ENCODE data around the gene PRDM1. TPM values are rescaled to one million over a fixed set of nuclear protein-coding genes. Genes with fewer than 3 reads are reported as not detected.

PRDM1 gene
- total and polyA plus RNA-seq, 2 donors (not counting 1 experiment from before 2014, with no cell fraction given) = 6.9 to 9.6 TPM

DNA sequence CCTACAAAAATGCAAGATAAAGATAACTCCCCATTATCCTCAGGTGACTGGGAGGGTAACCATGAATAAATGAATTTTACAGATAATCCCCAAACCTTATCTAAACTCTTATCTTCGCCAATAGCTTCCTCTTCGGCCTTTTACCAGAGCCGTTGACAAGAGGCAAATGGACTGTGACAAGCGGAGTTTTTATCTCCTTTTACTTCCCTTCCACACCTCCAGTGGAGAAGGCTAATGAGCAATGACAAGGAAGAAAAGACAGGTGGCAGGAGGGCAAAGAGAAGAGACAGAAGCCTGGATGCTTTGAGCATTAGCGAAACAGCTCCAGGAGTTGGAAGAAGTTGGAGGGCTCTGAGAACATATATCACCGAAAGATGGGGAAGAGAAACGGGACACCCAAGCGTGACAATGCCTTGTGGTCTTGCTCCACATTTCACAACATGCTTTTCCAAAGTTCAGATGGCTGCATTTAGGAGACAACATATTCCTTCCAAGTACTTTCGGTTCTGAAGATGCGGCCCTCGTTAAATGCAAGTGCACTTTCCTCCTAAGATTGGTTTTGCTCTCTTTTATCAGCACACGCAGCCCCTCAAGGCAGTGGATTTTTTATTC lies 69.2 kb downstream of the PRDM1 start:
- Histone ChIP-seq H3K27me3 (replicated peaks in 1 of 4; ENCODE audit: control extremely low read depth in 1 of 4, control insufficient read depth in 3 of 4, insufficient read depth in 4 of 4, low read length in 3 of 4) (no peaks in the 10 kb centered on the region), H3K27ac (ENCODE audit: low read length in 2 of 2) (no peak overlapping the region), H3K9me3 (ENCODE audit: control extremely low read depth in 1 of 3, control insufficient read depth in 2 of 3, insufficient read depth in 1 of 3, low read length in 2 of 3) (no peaks in the 10 kb centered on the region), H3K4me2 (replicated peaks; ENCODE audit: low read depth, low read length, poor library complexity, severe bottlenecking) (no peak overlapping the region), H4K20me1 (ENCODE audit: control insufficient read depth, insufficient read depth, low read length, poor library complexity, severe bottlenecking) (no peaks in the 10 kb centered on the region), H3K9ac (ENCODE audit: low read length) (no peak overlapping the region), H3K36me3 (replicated peaks in 1 of 2; ENCODE audit: control extremely low read depth in 1 of 2, control insufficient read depth in 1 of 2, extremely low read depth in 1 of 2, insufficient read depth in 2 of 2, low read length in 1 of 2) (no peaks in the 10 kb centered on the region), H3K4me3 (ENCODE audit: control extremely low read depth in 1 of 5, extremely low read depth in 1 of 5, insufficient read depth in 1 of 5, low read depth in 2 of 5, low read length in 4 of 5) (no peak overlapping the region), H3K4me1 (ENCODE audit: control insufficient read depth in 2 of 2, insufficient read depth in 2 of 2, low read length in 2 of 2) (no peaks in the 10 kb centered on the region), H3K79me2 (ENCODE audit: control insufficient read depth, insufficient read depth, low read length) (no peaks in the 10 kb centered on the region), H2AFZ (ENCODE audit: insufficient read depth, low read depth, low read length, poor library complexity, severe bottlenecking) (no peak overlapping the region)
- CTCF ChIA-PET = interaction anchor here (1.2 kb wide), 1 partner anchor 8 kb away, joined by 3 read pairs; no protein-coding TSS in a partner anchor
- 99% methylated on average over 8 of the region's 12 CpGs for WGBS (ENCODE audit: insufficient coverage)
- no peak overlapping the region for H3K27ac Mint-ChIP-seq
- no peak overlapping the region for H3K4me3 Mint-ChIP-seq
- H3K4me1 Mint-ChIP-seq = no peaks in the 10 kb centered on the region
- ATAC-seq (ENCODE audit: low read depth) (no peak), DNase-seq (no peak)
- intact Hi-C loops (cut with micrococcal nuclease) = no loop called here
- TF ChIP-seq, protein P1, sequence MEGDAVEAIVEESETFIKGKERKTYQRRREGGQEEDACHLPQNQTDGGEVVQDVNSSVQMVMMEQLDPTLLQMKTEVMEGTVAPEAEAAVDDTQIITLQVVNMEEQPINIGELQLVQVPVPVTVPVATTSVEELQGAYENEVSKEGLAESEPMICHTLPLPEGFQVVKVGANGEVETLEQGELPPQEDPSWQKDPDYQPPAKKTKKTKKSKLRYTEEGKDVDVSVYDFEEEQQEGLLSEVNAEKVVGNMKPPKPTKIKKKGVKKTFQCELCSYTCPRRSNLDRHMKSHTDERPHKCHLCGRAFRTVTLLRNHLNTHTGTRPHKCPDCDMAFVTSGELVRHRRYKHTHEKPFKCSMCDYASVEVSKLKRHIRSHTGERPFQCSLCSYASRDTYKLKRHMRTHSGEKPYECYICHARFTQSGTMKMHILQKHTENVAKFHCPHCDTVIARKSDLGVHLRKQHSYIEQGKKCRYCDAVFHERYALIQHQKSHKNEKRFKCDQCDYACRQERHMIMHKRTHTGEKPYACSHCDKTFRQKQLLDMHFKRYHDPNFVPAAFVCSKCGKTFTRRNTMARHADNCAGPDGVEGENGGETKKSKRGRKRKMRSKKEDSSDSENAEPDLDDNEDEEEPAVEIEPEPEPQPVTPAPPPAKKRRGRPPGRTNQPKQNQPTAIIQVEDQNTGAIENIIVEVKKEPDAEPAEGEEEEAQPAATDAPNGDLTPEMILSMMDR (IDR thresholded peaks at IDR 0.05) = no peak
- no peak for TF ChIP-seq EZH2 (IDR thresholded peaks at IDR 0.05; ENCODE audit: borderline replicate concordance, insufficient read depth, low read depth, low read length, poor library complexity, severe bottlenecking)
- H3K27me3 Mint-ChIP-seq = no peaks in the 10 kb centered on the region
- POLR2A ChIA-PET = no interaction called here
- no peaks in the 10 kb centered on the region for H3K9me3 Mint-ChIP-seq (ENCODE audit: insufficient read depth)

- H3K4me1 ChIP-seq (ENCODE audit: control insufficient read depth in 2 of 2, insufficient read depth in 2 of 2, low read length in 2 of 2) = no peaks in the 10 kb centered on the region
- DNase-seq = no peak
- H3K79me2 ChIP-seq (ENCODE audit: control insufficient read depth, insufficient read depth, low read length) = no peaks in the 10 kb centered on the region
- H3K9ac ChIP-seq (ENCODE audit: low read length) = no peak overlapping the region
- H3K4me2 ChIP-seq (replicated peaks; ENCODE audit: low read depth, low read length, poor library complexity, severe bottlenecking) = no peak overlapping the region
- Mint-ChIP-seq H3K4me1 (no peaks in the 10 kb centered on the region), H3K27me3 (no peaks in the 10 kb centered on the region), H3K9me3 (ENCODE audit: insufficient read depth) (no peaks in the 10 kb centered on the region), H3K4me3 (no peak overlapping the region), H3K27ac (no peak overlapping the region)
- H3K36me3 ChIP-seq (replicated peaks in 1 of 2; ENCODE audit: control extremely low read depth in 1 of 2, control insufficient read depth in 1 of 2, extremely low read depth in 1 of 2, insufficient read depth in 2 of 2, low read length in 1 of 2) = no peaks in the 10 kb centered on the region
- ATAC-seq (ENCODE audit: low read depth) = no peak
- H4K20me1 ChIP-seq (ENCODE audit: control insufficient read depth, insufficient read depth, low read length, poor library complexity, severe bottlenecking) = no peaks in the 10 kb centered on the region
- 100% methylated on average over 3 of the region's 3 CpGs for WGBS (ENCODE audit: insufficient coverage)
- no peak for TF ChIP-seq EZH2 (IDR thresholded peaks at IDR 0.05; ENCODE audit: borderline replicate concordance, insufficient read depth, low read depth, low read length, poor library complexity, severe bottlenecking)
- TF ChIP-seq, protein P1 (IDR thresholded peaks at IDR 0.05) = no peak
- H3K27ac ChIP-seq (ENCODE audit: low read length in 2 of 2) = no peak overlapping the region
- no peak overlapping the region for H3K4me3 ChIP-seq (ENCODE audit: control extremely low read depth in 1 of 5, extremely low read depth in 1 of 5, insufficient read depth in 1 of 5, low read depth in 2 of 5, low read length in 4 of 5)
- H2AFZ ChIP-seq (ENCODE audit: insufficient read depth, low read depth, low read length, poor library complexity, severe bottlenecking) = no peak overlapping the region
- ChIA-PET CTCF (no interaction called here), POLR2A (no interaction called here)
- intact Hi-C loops (cut with micrococcal nuclease) = no loop called here
- no peaks in the 10 kb centered on the region for H3K9me3 ChIP-seq (ENCODE audit: control extremely low read depth in 1 of 3, control insufficient read depth in 2 of 3, insufficient read depth in 1 of 3, low read length in 2 of 3)
- no peaks in the 10 kb centered on the region for H3K27me3 ChIP-seq (replicated peaks in 1 of 4; ENCODE audit: control extremely low read depth in 1 of 4, control insufficient read depth in 3 of 4, insufficient read depth in 4 of 4, low read length in 3 of 4)
Observed at GRCh38 chr6:106156413-106156812, 70.3 kb downstream of the PRDM1 start.
